Measurements from ENCODE around the gene ROM1. TPM values are rescaled to one million over a fixed set of nuclear protein-coding genes. Genes with fewer than 3 reads are reported as not detected.
"Not testable (repeated sequence)": the region's sequence is repeated elsewhere in the genome, so short reads cannot be mapped to it uniquely, and the experiment has no call there.

ROM1 gene
- total RNA-seq, 2 donors from 2014 or later, result 8.0 to 12.7 TPM

DNA sequence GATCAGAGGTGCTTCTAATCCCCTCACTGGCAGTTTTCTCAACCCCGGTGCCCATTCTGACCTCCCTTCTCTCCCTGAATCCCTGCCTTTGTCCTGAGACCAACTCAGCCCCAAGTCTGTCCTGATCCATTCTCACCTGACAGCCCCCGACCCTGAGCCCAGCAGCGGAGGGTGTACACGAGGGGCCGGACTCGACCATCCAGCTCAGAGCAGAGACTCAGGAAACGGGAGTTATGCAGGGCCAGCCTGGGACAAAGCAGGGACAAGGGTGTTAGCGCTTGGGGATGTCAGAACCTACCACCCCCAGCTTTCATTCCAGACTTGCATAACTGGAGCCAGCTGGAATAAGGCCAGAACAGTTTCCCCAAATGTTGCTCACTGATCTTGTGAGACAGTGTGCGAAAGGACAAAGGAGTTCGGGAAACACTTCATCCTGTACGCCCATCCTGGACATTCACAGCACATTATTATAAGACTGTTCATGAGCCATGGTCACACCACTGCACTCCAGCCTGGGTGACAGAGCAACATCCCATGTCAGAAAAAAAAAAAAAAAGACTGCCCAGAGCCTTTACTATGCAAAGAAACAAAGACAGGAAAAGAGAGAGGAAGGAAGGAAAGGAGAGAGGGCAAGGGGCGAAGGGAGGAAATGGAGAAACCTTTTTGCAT lies 35.9 kb upstream of the ROM1 start:
- Histone ChIP-seq H3K36me3 (peaks cover 0 to 4% of the 10 kb centered on the region in 2 donors), H3K9me3 (no peaks in the 10 kb centered on the region), H3K27ac (peak overlapping the region in 1 of 2 donors; percentile 50), H3K4me3 (no peak overlapping the region), H3K27me3 (replicated peaks; ENCODE audit: insufficient read depth) (no peaks in the 10 kb centered on the region), H3K4me1 (replicated peaks) (peaks cover 6% of the 10 kb centered on the region)
- 75% methylated on average over 12 of the region's 12 CpGs for WGBS
- TF ChIP-seq POLR2AphosphoS5 (IDR thresholded peaks at IDR 0.05), result no peak
- TF ChIP-seq, protein P1, sequence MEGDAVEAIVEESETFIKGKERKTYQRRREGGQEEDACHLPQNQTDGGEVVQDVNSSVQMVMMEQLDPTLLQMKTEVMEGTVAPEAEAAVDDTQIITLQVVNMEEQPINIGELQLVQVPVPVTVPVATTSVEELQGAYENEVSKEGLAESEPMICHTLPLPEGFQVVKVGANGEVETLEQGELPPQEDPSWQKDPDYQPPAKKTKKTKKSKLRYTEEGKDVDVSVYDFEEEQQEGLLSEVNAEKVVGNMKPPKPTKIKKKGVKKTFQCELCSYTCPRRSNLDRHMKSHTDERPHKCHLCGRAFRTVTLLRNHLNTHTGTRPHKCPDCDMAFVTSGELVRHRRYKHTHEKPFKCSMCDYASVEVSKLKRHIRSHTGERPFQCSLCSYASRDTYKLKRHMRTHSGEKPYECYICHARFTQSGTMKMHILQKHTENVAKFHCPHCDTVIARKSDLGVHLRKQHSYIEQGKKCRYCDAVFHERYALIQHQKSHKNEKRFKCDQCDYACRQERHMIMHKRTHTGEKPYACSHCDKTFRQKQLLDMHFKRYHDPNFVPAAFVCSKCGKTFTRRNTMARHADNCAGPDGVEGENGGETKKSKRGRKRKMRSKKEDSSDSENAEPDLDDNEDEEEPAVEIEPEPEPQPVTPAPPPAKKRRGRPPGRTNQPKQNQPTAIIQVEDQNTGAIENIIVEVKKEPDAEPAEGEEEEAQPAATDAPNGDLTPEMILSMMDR (IDR thresholded peaks at IDR 0.05), result no peak
- no peak for TF ChIP-seq POLR2A (IDR thresholded peaks at IDR 0.05)
- intact Hi-C loops (cut with DNase I), result no loop called here
- DNase-seq (ENCODE audit: low spot score), result no peak

DNA sequence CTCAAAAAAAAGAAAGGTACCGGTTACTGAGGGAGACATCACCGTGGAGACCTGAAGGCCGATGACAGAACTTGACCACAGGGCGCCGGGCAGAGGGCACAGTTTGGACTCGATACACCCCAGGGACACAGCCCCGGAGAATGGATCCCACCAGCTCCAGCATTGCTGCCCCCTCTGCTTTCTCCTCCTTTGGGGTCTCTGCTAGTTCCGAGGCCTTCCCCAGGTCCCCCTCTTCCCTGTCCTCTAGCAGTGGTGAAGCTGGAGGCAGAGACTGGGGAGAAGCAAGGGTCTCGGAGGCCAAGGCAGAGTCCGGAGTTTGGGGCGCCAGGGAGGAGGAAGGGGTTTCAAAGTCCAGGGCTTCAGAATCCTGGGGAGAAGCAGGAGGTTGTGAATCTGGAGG lies 34.5 kb upstream of the ROM1 start:
- Histone ChIP-seq H3K27me3 (replicated peaks; ENCODE audit: insufficient read depth) (no peaks in the 10 kb centered on the region), H3K27ac (no peak overlapping the region), H3K4me3 (no peak overlapping the region), H3K4me1 (replicated peaks) (peaks cover 2% of the 10 kb centered on the region), H3K9me3 (no peaks in the 10 kb centered on the region), H3K36me3 (peaks cover 0 to 4% of the 10 kb centered on the region in 2 donors)
- TF ChIP-seq POLR2AphosphoS5 (IDR thresholded peaks at IDR 0.05) (no peak), POLR2A (IDR thresholded peaks at IDR 0.05) (no peak)
- no peak for DNase-seq (ENCODE audit: low spot score)
- intact Hi-C loops (cut with DNase I), result no loop called here
- WGBS, result over 99% methylated on average over 11 of the region's 11 CpGs

GRCh38 chr11:62579252-62579651 lies 33.8 kb upstream of the ROM1 start:
- intact Hi-C loops (cut with DNase I), result no loop called here
- WGBS, result 91% methylated on average over 2 of the region's 2 CpGs
- H3K9me3 ChIP-seq, result no peaks in the 10 kb centered on the region
- peaks cover 2% of the 10 kb centered on the region for H3K4me1 ChIP-seq (replicated peaks)
- no peak for DNase-seq (ENCODE audit: low spot score)
- no peaks in the 10 kb centered on the region for H3K27me3 ChIP-seq (replicated peaks; ENCODE audit: insufficient read depth)
- TF ChIP-seq POLR2A (IDR thresholded peaks at IDR 0.05) (no peak), POLR2AphosphoS5 (IDR thresholded peaks at IDR 0.05) (no peak)
- TF ChIP-seq, protein P1 (IDR thresholded peaks at IDR 0.05), result no peak
- H3K36me3 ChIP-seq, result peaks cover 0 to 4% of the 10 kb centered on the region in 2 donors
- no peak overlapping the region for H3K27ac ChIP-seq
- no peak overlapping the region for H3K4me3 ChIP-seq

- intact Hi-C loops (cut with DNase I), result no loop called here
- peaks cover 0 to 4% of the 10 kb centered on the region in 2 donors for H3K36me3 ChIP-seq
- H3K9me3 ChIP-seq, result no peaks in the 10 kb centered on the region
- no peak for DNase-seq (ENCODE audit: low spot score)
- H3K4me1 ChIP-seq (replicated peaks), result no peaks in the 10 kb centered on the region
- no peak overlapping the region for H3K4me3 ChIP-seq
- WGBS, result 93% methylated on average over 18 of the region's 18 CpGs
- H3K27ac ChIP-seq, result no peak overlapping the region
- TF ChIP-seq POLR2AphosphoS5 (IDR thresholded peaks at IDR 0.05) (no peak), POLR2A (IDR thresholded peaks at IDR 0.05) (no peak)
- TF ChIP-seq, protein P1 (IDR thresholded peaks at IDR 0.05), result no peak
- no peaks in the 10 kb centered on the region for H3K27me3 ChIP-seq (replicated peaks; ENCODE audit: insufficient read depth)
These were observed 31.9 kb upstream of the ROM1 start for GRCh38 chr11:62580959-62581715.

DNA sequence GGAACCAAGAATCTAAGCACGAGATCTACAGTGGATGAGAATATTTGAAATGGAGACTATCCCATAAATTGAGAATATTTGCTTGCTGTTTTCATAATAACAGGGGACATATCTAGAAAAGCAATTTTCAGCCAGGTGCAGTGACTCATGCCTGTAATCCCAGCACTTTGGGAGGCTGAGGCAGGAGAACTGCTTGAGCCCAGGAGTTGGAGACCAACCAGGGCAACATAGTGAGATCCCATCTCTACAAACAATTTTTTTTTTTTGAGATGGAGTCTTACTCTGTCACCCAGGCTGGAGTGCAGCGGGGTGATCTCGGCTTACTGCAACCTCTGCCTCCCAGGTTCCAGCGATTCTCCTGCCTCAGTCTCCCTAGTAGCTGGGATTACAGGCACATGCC lies 31.3 kb upstream of the ROM1 start:
- H3K9me3 ChIP-seq; intact Hi-C loops (cut with DNase I); H3K4me3 ChIP-seq; DNase-seq (ENCODE audit: low spot score); H3K27ac ChIP-seq; H3K4me1 ChIP-seq (replicated peaks); H3K36me3 ChIP-seq; H3K27me3 ChIP-seq (replicated peaks; ENCODE audit: insufficient read depth): not testable (repeated sequence)
- 98% methylated on average over 4 of the region's 4 CpGs for WGBS

DNA sequence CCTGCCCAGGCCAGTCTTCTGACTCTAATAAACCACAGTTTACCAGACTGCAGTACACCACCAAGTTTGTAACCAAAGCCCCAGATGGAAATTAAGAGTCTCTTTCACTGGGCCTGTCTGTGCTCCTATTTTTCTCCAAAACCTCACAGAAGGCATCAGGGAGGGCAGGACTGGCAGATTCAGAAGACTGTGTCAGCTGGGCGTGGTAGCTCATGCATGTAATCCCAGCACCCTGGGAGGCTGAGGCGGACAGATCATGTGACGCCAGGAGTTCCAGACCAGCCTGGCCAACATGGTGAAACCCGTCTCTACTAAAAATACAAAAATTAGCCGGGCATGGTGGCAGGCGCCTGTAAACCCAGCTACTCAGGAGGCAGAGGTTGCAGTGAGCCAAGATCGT lies 27.7 kb upstream of the ROM1 start:
- intact Hi-C loops (cut with DNase I); H3K4me3 ChIP-seq; DNase-seq (ENCODE audit: low spot score); H3K27me3 ChIP-seq (replicated peaks; ENCODE audit: insufficient read depth); H3K9me3 ChIP-seq; H3K27ac ChIP-seq; H3K4me1 ChIP-seq (replicated peaks); H3K36me3 ChIP-seq: not testable (repeated sequence)
- 91% methylated on average over 7 of the region's 7 CpGs for WGBS

Data from prostate gland (tissue), 2 donors.